ENCODE data around the gene GCDH. TPM values are rescaled to one million over a fixed set of nuclear protein-coding genes. Genes with fewer than 3 reads are reported as not detected.
A peak's percentile ranks its signal among the peaks of the same experiment; 100 is the strongest.

The GCDH gene
- total RNA-seq, 1 donor from 2014 or later, result 39.5 TPM

DNA sequence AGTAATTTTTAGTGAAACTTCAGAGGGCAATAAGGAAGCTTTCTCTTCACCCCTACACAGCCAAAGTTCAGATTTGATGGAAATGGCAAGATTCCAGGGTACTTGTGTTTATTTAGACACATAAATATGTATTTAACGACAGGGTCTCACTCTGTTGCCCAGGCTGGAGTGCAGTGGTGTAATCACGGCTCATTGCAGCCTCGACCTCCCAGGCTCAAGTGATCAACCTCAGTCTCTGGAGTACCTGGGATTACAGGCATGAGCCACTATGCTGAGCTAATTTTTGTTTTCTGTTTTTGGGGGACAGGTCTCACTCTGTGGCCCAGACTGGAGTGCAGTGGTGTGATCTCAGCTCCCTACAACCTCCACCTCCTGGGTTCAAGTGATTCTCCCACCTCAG is 30.1 kb downstream of the GCDH start:
- Histone ChIP-seq H3K9ac (no peak overlapping the region), H3K4me3 (no peak overlapping the region), H3K27me3 (peaks cover 11% of the 10 kb centered on the region), H3F3A (ENCODE audit: low read depth) (peaks cover 20% of the 10 kb centered on the region), H2AFZ (replicated peaks) (no peak overlapping the region), H3K36me3 (no peaks in the 10 kb centered on the region), H4K20me1 (ENCODE audit: low read depth) (no peaks in the 10 kb centered on the region), H3K9me3 (ENCODE audit: low read depth) (no peaks in the 10 kb centered on the region), H3K27ac (no peak overlapping the region), H3K4me2 (no peak overlapping the region), H3K4me1 (no peaks in the 10 kb centered on the region), H3K79me2 (ENCODE audit: low read depth) (no peaks in the 10 kb centered on the region)
- peaks cover 6% of the 10 kb centered on the region for H3K36me3 Mint-ChIP-seq
- no peak for DNase-seq (ENCODE audit: low spot score)
- H3K9me3 Mint-ChIP-seq, result no peaks in the 10 kb centered on the region
- peak overlapping the region; percentile 16 for H3K4me3 Mint-ChIP-seq
- H3K27me3 Mint-ChIP-seq (ENCODE audit: insufficient read depth, low read depth), result peaks cover 2% of the 10 kb centered on the region
- TF ChIP-seq EZH2phosphoT487 (IDR thresholded peaks at IDR 0.05) (no peak), CTCF (IDR thresholded peaks at IDR 0.05) (no peak), EZH2 (IDR thresholded peaks at IDR 0.05) (no peak)
- H3K4me1 Mint-ChIP-seq, result peaks cover 7% of the 10 kb centered on the region
- H3K27ac Mint-ChIP-seq, result peak overlapping the region; percentile 60

- no peak for TF ChIP-seq CTCF (IDR thresholded peaks at IDR 0.05)
- no peak for TF ChIP-seq EZH2 (IDR thresholded peaks at IDR 0.05)
- TF ChIP-seq EZH2phosphoT487 (IDR thresholded peaks at IDR 0.05), result no peak
- H3K4me3 ChIP-seq, result no peak overlapping the region
- H3K27ac ChIP-seq, result no peak overlapping the region
- H3K4me1 ChIP-seq, result no peaks in the 10 kb centered on the region
- H3K4me2 ChIP-seq, result no peak overlapping the region
- Mint-ChIP-seq H3K27me3 (ENCODE audit: insufficient read depth, low read depth) (peaks cover 4% of the 10 kb centered on the region), H3K36me3 (peaks cover 12% of the 10 kb centered on the region), H3K27ac (no peak overlapping the region), H3K4me1 (peaks cover 7% of the 10 kb centered on the region), H3K4me3 (no peak overlapping the region), H3K9me3 (no peaks in the 10 kb centered on the region)
- H4K20me1 ChIP-seq (ENCODE audit: low read depth), result no peaks in the 10 kb centered on the region
- H3K36me3 ChIP-seq, result peaks cover 3% of the 10 kb centered on the region
- H3K27me3 ChIP-seq, result peaks cover 9% of the 10 kb centered on the region
- no peak for DNase-seq (ENCODE audit: low spot score)
- H3K79me2 ChIP-seq (ENCODE audit: low read depth), result no peaks in the 10 kb centered on the region
- no peaks in the 10 kb centered on the region for H3K9me3 ChIP-seq (ENCODE audit: low read depth)
- peaks cover 20% of the 10 kb centered on the region for H3F3A ChIP-seq (ENCODE audit: low read depth)
- H2AFZ ChIP-seq (replicated peaks), result no peak overlapping the region
- no peak overlapping the region for H3K9ac ChIP-seq
Measured at GRCh38 chr19:12922959-12923358, 32.0 kb downstream of the GCDH start.

GRCh38 chr19:12924621-12925310 is 33.8 kb downstream of the GCDH start:
- peaks cover 15% of the 10 kb centered on the region for H3F3A ChIP-seq (ENCODE audit: low read depth)
- no peak for DNase-seq (ENCODE audit: low spot score)
- no peak overlapping the region for H3K27ac ChIP-seq
- no peaks in the 10 kb centered on the region for H3K27me3 ChIP-seq
- Mint-ChIP-seq H3K4me1 (peaks cover 3% of the 10 kb centered on the region), H3K4me3 (no peak overlapping the region), H3K27me3 (ENCODE audit: insufficient read depth, low read depth) (peaks cover 7% of the 10 kb centered on the region), H3K9me3 (no peaks in the 10 kb centered on the region), H3K36me3 (peaks cover 22% of the 10 kb centered on the region), H3K27ac (no peak overlapping the region)
- no peak overlapping the region for H3K4me2 ChIP-seq
- H3K36me3 ChIP-seq, result peaks cover 3% of the 10 kb centered on the region
- H3K79me2 ChIP-seq (ENCODE audit: low read depth), result no peaks in the 10 kb centered on the region
- H3K9ac ChIP-seq, result no peak overlapping the region
- H4K20me1 ChIP-seq (ENCODE audit: low read depth), result no peaks in the 10 kb centered on the region
- TF ChIP-seq CTCF (IDR thresholded peaks at IDR 0.05), result no peak
- TF ChIP-seq EZH2phosphoT487 (IDR thresholded peaks at IDR 0.05), result no peak
- no peak for TF ChIP-seq EZH2 (IDR thresholded peaks at IDR 0.05)
- H3K4me3 ChIP-seq, result no peak overlapping the region
- no peaks in the 10 kb centered on the region for H3K4me1 ChIP-seq
- H2AFZ ChIP-seq (replicated peaks), result no peak overlapping the region
- no peaks in the 10 kb centered on the region for H3K9me3 ChIP-seq (ENCODE audit: low read depth)
